SK-N-SH (cell line): ENCODE data around the gene ALG9. TPM values are rescaled to one million over a fixed set of nuclear protein-coding genes. Genes with fewer than 3 reads are reported as not detected.

Source experiments
- CTCF ChIA-PET: fragments of 300-600, 350-600 bp; formaldehyde crosslinking; extraction: SDS; loops from one replicate; lab custom pipeline; 2021; lab: Yijun Ruan, JAX
- POLR2A ChIA-PET: fragments of 350-600 bp; sonication (Branson Sonifier 250); formaldehyde crosslinking; extraction: SDS; loops from one replicate; lab custom pipeline; 2020; ENCODE audit warnings: antibody characterized with exemption, inconsistent platforms; lab: Yijun Ruan, JAX
- DNase-seq: peaks from one replicate; pipeline ENCODE4 v3.0.0; 2012
- H2AFZ ChIP-seq: fragments of 200-600 bp; sonication (generic); 2 replicates; pipeline ENCODE4 v1.8.1; 2016; ENCODE audit warnings: antibody characterized with exemption, mild to moderate bottlenecking, low read depth
- H3F3A ChIP-seq: fragments of 200-600 bp; sonication (generic); replicated peaks from 2 replicates; pipeline ENCODE3; 2016; ENCODE audit warnings: antibody characterized with exemption, mild to moderate bottlenecking; ENCODE audit not compliant: insufficient read depth
- H3K27ac ChIP-seq, 2 experiments: fragments of 200-500 bp in 1 of 2; fragments of 200-600 bp in 1 of 2; sonication (Bioruptor generic) in 1 of 2; sonication (generic), shearing (Covaris generic) in 1 of 2; 2 replicates each; pipeline versions ENCODE4 v1.5.1 to v1.6.1; 2014 to 2016; ENCODE audit warnings: low read depth in 2 of 2, inconsistent platforms in 1 of 2, low read length in 1 of 2, mild to moderate bottlenecking in 1 of 2, mixed read lengths in 1 of 2
- H3K27me3 ChIP-seq: fragments of 200-600 bp; sonication (generic), shearing (Covaris generic); 2 replicates; pipeline ENCODE4 v1.6.1; 2016; ENCODE audit warnings: mixed run types; ENCODE audit not compliant: insufficient read depth
- H3K36me3 ChIP-seq, 2 experiments: fragments of 200-500 bp in 1 of 2; fragments of 200-600 bp in 1 of 2; sonication (Bioruptor generic) in 1 of 2; sonication (generic) in 1 of 2; replicated peaks in 1 of 2; 2 replicates each; pipeline versions ENCODE3 to v1.5.1; 2014 to 2016; ENCODE audit warnings: low read length in 1 of 2, mild to moderate bottlenecking in 1 of 2; ENCODE audit not compliant: insufficient read depth in 2 of 2, control insufficient read depth in 1 of 2
- H3K4me1 ChIP-seq, 2 experiments: fragments of 200-500 bp in 1 of 2; fragments of 200-600 bp in 1 of 2; sonication (Bioruptor generic) in 1 of 2; sonication (generic), shearing (Covaris generic) in 1 of 2; 2 replicates each; pipeline versions ENCODE4 v1.5.1 to v1.6.1; 2014 to 2016; ENCODE audit warnings: low read depth in 1 of 2, low read length in 1 of 2, mixed run types in 1 of 2; ENCODE audit not compliant: insufficient read depth in 2 of 2, control insufficient read depth in 1 of 2
- H3K4me2 ChIP-seq: fragments of 200-600 bp; sonication (generic), shearing (Covaris generic); 2 replicates; pipeline ENCODE4 v1.6.1; 2017; ENCODE audit warnings: mixed run types
- H3K4me3 ChIP-seq, 2 experiments: fragments of 200-500 bp in 1 of 2; fragments of 200-600 bp in 1 of 2; sonication (Bioruptor generic) in 1 of 2; sonication (generic), shearing (Covaris generic) in 1 of 2; 2 replicates each; pipeline versions ENCODE4 v1.5.1 to v1.8.1; 2014 to 2016; ENCODE audit warnings: low read depth in 2 of 2, inconsistent platforms in 1 of 2, low read length in 1 of 2, mild to moderate bottlenecking in 1 of 2, mixed read lengths in 1 of 2, moderate library complexity in 1 of 2
- H3K79me2 ChIP-seq: fragments of 200-600 bp; sonication (generic); 2 replicates; pipeline ENCODE4 v1.8.1; 2017; ENCODE audit warnings: mild to moderate bottlenecking; ENCODE audit not compliant: insufficient read depth
- H3K9ac ChIP-seq: fragments of 200-600 bp; sonication (generic); 2 replicates; pipeline ENCODE4 v1.6.1; 2017; ENCODE audit warnings: mixed run types
- H3K9me2 ChIP-seq: fragments of 200-600 bp; sonication (generic); 2 replicates; pipeline ENCODE4 v1.6.1; 2017; ENCODE audit warnings: mixed run types
- H3K9me3 ChIP-seq: fragments of 200-600 bp; sonication (generic); 2 replicates; pipeline ENCODE4 v1.6.1; 2017; ENCODE audit warnings: mixed run types, mild to moderate bottlenecking, moderate library complexity
- H4K20me1 ChIP-seq: fragments of 200-600 bp; sonication (generic); 2 replicates; pipeline ENCODE4 v1.6.1; 2017; ENCODE audit warnings: mild to moderate bottlenecking, mixed run types; ENCODE audit not compliant: insufficient read depth
- ELF1 ChIP-seq: IDR thresholded peaks from 2 replicates; pipeline ENCODE4 v1.4.0; 2012
- EP300 ChIP-seq, 2 experiments: IDR thresholded peaks; 2 replicates each; pipeline versions ENCODE4 v1.4.0 to v1.6.1; 2012; ENCODE audit warnings: borderline replicate concordance in 1 of 2, low read depth in 1 of 2, low read length in 1 of 2
- EZH2phosphoT487 ChIP-seq: fragments of 200-600 bp; sonication (generic); IDR thresholded peaks from 2 replicates; pipeline ENCODE4 v1.6.1; 2017; ENCODE audit warnings: low read depth, mixed run types, mild to moderate bottlenecking, antibody characterized with exemption, moderate library complexity, borderline replicate concordance
- FOSL2 ChIP-seq: IDR thresholded peaks from 2 replicates; pipeline ENCODE4 v1.4.0; 2012; ENCODE audit warnings: low read depth, mild to moderate bottlenecking, moderate library complexity, borderline replicate concordance
- GABPA ChIP-seq: IDR thresholded peaks from 2 replicates; pipeline ENCODE4 v1.4.0; 2012; ENCODE audit warnings: low read depth, mild to moderate bottlenecking
- GATA2 ChIP-seq: sonication (generic); formaldehyde crosslinking; IDR thresholded peaks from 2 replicates; pipeline ENCODE4 v1.5.0; 2020; ENCODE audit warnings: mild to moderate bottlenecking, missing genetic modification reagents
- IRF3 ChIP-seq: fragments of 150-350 bp; IDR thresholded peaks from 2 replicates; pipeline ENCODE4 v1.6.1; 2016; ENCODE audit warnings: mild to moderate bottlenecking, low read depth, low read length
- JUND ChIP-seq: IDR thresholded peaks from 2 replicates; pipeline ENCODE4 v1.4.0; 2012
- MAX ChIP-seq: IDR thresholded peaks from 2 replicates; pipeline ENCODE4 v1.4.0; 2012; ENCODE audit warnings: low read depth
- MEF2A ChIP-seq: IDR thresholded peaks from 2 replicates; pipeline ENCODE4 v1.4.0; 2012; ENCODE audit warnings: low read depth, borderline replicate concordance
- NFIC ChIP-seq: IDR thresholded peaks from 2 replicates; pipeline ENCODE4 v1.4.0; 2012; ENCODE audit warnings: borderline replicate concordance
- NRF1 ChIP-seq: IDR thresholded peaks from 2 replicates; pipeline ENCODE4 v1.6.1; 2012; ENCODE audit warnings: low read depth, mild to moderate bottlenecking, low read length
- PBX3 ChIP-seq: IDR thresholded peaks from 2 replicates; pipeline ENCODE4; 2012
- RAD21 ChIP-seq: IDR thresholded peaks from 2 replicates; pipeline ENCODE4 v1.6.1; 2012; ENCODE audit warnings: mild to moderate bottlenecking, low read length
- RFX5 ChIP-seq: IDR thresholded peaks from 2 replicates; pipeline ENCODE4 v1.6.1; 2012; ENCODE audit warnings: mild to moderate bottlenecking, improper control_type of control experiment, low read length
- RXRA ChIP-seq: IDR thresholded peaks from 2 replicates; pipeline ENCODE4 v1.4.0; 2012; ENCODE audit warnings: low read depth, mild to moderate bottlenecking, borderline replicate concordance
- SIN3A ChIP-seq: IDR thresholded peaks from 2 replicates; pipeline ENCODE4 v1.6.1; 2012; ENCODE audit warnings: low read depth, mild to moderate bottlenecking, low read length, moderate library complexity, borderline replicate concordance
- TAF1 ChIP-seq: IDR thresholded peaks from 2 replicates; pipeline ENCODE4 v1.6.1; 2012; ENCODE audit warnings: low read depth, mild to moderate bottlenecking, low read length, moderate library complexity, borderline replicate concordance
- TCF12 ChIP-seq: IDR thresholded peaks from 2 replicates; pipeline ENCODE4 v1.4.0; 2012
- TEAD4 ChIP-seq: IDR thresholded peaks from 2 replicates; pipeline ENCODE4 v1.4.0; 2012; ENCODE audit warnings: mild to moderate bottlenecking, borderline replicate concordance; ENCODE audit not compliant: insufficient read depth
- USF2 ChIP-seq: fragments of 150-350 bp; IDR thresholded peaks from 2 replicates; pipeline ENCODE4 v1.6.1; 2017; ENCODE audit warnings: antibody characterized with exemption, low read length, low read depth, borderline replicate concordance
- YY1 ChIP-seq: IDR thresholded peaks from 2 replicates; pipeline ENCODE4 v1.4.0; 2012; ENCODE audit warnings: low read depth, mild to moderate bottlenecking
- WGBS: methylation state at CpG from one replicate; pipeline ENCODE4 v1.1.6; 2017; ENCODE audit warnings: low lambda C conversion rate; 5-methylcytosine and 5-hydroxymethylcytosine counted together
- polyA plus RNA-seq, 3 experiments: library from polyadenylated mRNA; depleted of rRNA; stranded (reverse); fragments of >200 nt; gene quantifications; 2 replicates each; pipeline ENCODE4 v1.2.3, GENCODE V29; 2012

The ALG9 gene
- polyA plus RNA-seq, 1 of the 3 experiments (the other 2 are of a cell fraction) = 17.9 TPM

GRCh38 chr11:111774955-111775710, 96.2 kb downstream of the ALG9 start:
- Histone ChIP-seq H3K4me1 (no peaks in the 10 kb centered on the region; a peak in 1 of 4 replicates), H2AFZ (no peak overlapping the region; the same call in 1 of the 2 replicates), H3K4me3 (no peak overlapping the region), H3K9me3 (no peaks in the 10 kb centered on the region), H3K79me2 (no peaks in the 10 kb centered on the region), H3K27me3 (no peaks in the 10 kb centered on the region), H3K36me3 (no peaks in the 10 kb centered on the region), H3K27ac (peak overlapping the region in 1 of 2 experiments; percentile 32; a peak in 1 of 4 replicates), H3F3A (peaks cover 16% of the 10 kb centered on the region), H3K9ac (no peak overlapping the region), H3K9me2 (no peaks in the 10 kb centered on the region), H3K4me2 (0 out of 2 replicates have a peak overlapping the region, but pooled peaks have one; percentile 3), H4K20me1 (no peaks in the 10 kb centered on the region)
- WGBS = 78% methylated on average over 6 of the region's 6 CpGs
- no peak for DNase-seq
- POLR2A ChIA-PET = no interaction called here
- TF ChIP-seq NFIC (peak; percentile 37), MEF2A (no peak), EP300 (IDR thresholded peaks at IDR 0.05; ENCODE audit: borderline replicate concordance in 1 of 2, low read depth in 1 of 2, low read length in 1 of 2) (no peak), JUND (no peak), TCF12 (0 out of 2 replicates have a peak, but pooled peaks have one; percentile 28), NRF1 (no peak), YY1 (no peak), RAD21 (no peak), PBX3 (no peak), EZH2phosphoT487 (no peak), MAX (no peak), ELF1 (no peak), SIN3A (no peak), TAF1 (no peak), FOSL2 (no peak)
- CTCF ChIA-PET = interaction anchor here (0.9 to 12.5 kb wide), 5 partner anchors 8 to 189 kb away, joined by 3 to 184 read pairs (median 61); partner anchors contain the start of genes PPP2R1B and SIK2

GRCh38 chr11:111772535-111772934, 98.8 kb downstream of the ALG9 start:
- ChIA-PET CTCF (interaction anchor here (12.5 kb wide), 1 partner anchor 170 kb away, joined by 184 read pairs; the partner anchor contains the start of gene SIK2), POLR2A (no interaction called here)

More at GRCh38 chr11:111772535-111772934, 98.8 kb downstream of the ALG9 start:
- TF ChIP-seq TAF1 (no peak), MAX (no peak), USF2 (no peak), SIN3A (no peak), EZH2phosphoT487 (no peak), ELF1 (no peak), YY1 (no peak), EP300 (IDR thresholded peaks at IDR 0.05; ENCODE audit: borderline replicate concordance in 1 of 2, low read depth in 1 of 2, low read length in 1 of 2) (no peak), GATA2 (CRISPR knock-in tag) (no peak), TEAD4 (no peak), JUND (no peak), RAD21 (no peak), RXRA (no peak), NFIC (no peak), NRF1 (no peak), RFX5 (no peak), GABPA (no peak), IRF3 (no peak), MEF2A (no peak)
- no peaks in the 10 kb centered on the region for H3K9me2 ChIP-seq
- no peaks in the 10 kb centered on the region for H4K20me1 ChIP-seq
- no peak overlapping the region for H2AFZ ChIP-seq
- H3K36me3 ChIP-seq = no peaks in the 10 kb centered on the region
- H3F3A ChIP-seq = peaks cover 16% of the 10 kb centered on the region
- DNase-seq = no peak
- WGBS = 87% methylated on average over 2 of the region's 2 CpGs
- no peak overlapping the region for H3K4me3 ChIP-seq
- H3K27ac ChIP-seq = no peak overlapping the region
- H3K4me2 ChIP-seq = no peak overlapping the region
- no peaks in the 10 kb centered on the region; a peak in 1 of 4 replicates for H3K4me1 ChIP-seq
- H3K9ac ChIP-seq = no peak overlapping the region
- no peaks in the 10 kb centered on the region for H3K79me2 ChIP-seq
- H3K27me3 ChIP-seq = no peaks in the 10 kb centered on the region
- H3K9me3 ChIP-seq = no peaks in the 10 kb centered on the region
